ENCODE data around the gene KRTAP5-3.

The KRTAP5-3 gene

GRCh38 chr11:1643146-1643690, 35.0 kb upstream of the KRTAP5-3 start:
- DNase-seq (ENCODE audit: low read depth): no peak

DNA sequence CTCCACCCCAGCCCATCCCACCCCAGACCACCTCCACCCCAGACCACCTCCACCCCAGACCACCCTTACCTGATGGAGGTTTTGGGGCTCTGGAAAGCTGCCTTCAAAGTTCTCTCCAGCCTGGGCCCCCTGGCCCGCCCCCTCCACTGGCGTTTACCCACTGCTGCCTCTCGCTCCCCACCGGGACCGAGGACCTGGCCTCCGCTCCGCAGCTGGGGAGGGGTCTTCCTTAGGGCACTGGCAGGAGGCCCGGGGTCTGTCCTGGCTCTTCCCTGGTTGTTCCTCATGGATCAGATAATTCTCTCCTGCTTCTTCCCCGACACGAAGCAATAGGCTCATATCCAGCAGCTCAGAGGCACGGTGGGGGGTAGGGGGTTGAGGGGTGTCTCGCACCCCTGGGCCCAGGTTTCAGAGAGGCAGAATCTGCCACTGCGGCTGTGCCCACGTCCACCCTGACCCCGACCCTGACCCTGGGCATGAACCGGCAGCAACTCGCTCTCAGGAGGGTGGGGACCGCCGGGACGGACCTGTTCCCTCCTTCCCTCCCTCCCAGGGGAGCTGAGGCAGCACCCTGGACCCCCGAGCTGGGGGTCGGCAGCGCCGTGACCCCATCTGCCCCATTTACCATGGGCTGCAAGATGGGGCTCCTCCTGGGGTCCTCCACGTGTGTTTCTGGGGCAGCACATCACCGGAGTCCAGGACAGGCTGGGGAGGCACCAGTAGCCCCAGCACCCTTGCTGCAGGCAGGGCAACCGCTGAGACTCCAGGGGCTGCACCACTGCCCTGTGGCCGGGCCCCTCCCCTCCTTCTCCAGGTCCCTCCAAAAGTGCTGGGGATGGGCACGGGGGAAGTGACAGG, 34.3 kb upstream of the KRTAP5-3 start:
- no peak for DNase-seq (ENCODE audit: low read depth)

DNA sequence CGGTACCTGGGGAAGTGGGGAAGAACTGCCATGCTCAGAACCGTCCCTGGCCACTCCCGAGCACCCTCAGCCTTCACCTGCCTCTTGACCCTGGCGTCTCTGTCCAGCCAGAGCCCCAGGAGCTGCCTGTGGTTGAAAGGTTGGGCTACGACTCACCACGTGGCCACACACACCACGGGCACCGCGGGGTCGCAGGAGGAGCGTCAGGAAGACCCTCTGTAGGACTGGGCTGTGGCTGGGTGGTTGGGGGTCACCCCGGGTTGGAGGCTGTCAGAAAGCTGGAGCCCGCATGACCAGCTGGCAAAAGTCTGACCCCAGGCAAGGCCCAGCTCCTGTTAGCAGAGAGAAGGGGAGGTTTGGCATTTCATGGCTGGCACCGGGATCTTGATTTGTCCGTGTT, 32.8 kb upstream of the KRTAP5-3 start:
- DNase-seq (ENCODE audit: low read depth): no peak

- DNase-seq (ENCODE audit: low read depth): no peak
These were observed 32.0 kb upstream of the KRTAP5-3 start for GRCh38 chr11:1640076-1640946.

DNA sequence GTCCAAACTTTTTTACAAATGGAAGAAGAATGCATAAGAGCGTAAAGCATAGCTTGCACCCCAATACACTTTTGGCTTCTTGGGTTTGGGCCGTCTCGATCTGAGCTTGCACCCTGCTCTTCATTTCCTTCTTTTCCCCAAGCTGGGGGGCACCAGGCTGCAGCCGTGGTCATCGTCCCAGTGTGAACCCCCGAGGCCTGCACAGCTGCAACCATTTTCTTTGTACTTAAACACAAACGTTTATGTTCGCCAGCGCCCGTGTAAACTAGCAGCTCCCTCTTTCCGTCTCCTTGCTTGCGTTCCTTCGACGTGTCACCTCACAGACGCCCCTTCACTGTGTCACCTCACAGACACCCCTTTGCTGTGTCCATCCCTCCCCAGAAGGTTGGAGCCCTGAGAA, 31.4 kb upstream of the KRTAP5-3 start:
- DNase-seq (ENCODE audit: low read depth): no peak

DNA sequence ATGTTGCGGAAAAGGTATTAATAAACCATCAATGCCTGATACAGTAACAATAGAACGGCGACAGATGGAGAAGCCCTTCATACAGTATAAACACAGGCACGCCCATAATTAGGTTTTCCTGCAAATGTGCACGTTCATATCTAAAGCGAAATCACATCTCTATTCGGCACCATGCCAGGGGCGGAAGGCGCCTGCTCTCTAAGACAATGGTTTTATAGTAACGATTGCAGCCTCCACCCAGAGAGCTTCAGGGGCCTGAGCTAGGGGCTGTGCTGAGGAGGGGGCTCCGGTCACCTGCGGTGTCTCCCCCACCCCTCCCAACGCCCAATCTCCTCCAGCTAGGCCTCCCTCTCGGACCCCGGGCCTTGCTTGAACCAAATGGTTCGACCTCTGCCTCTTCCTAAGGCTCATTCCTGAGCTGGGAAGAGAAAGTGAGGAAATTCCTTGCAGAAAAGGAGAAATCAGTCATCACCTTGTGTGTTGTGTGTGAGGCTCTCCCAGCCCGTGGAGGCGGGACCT, 30.9 kb upstream of the KRTAP5-3 start:
- DNase-seq (ENCODE audit: low read depth): no peak

GRCh38 chr11:1638344-1638743, 30.1 kb upstream of the KRTAP5-3 start:
- DNase-seq (ENCODE audit: low read depth): no peak

DNA sequence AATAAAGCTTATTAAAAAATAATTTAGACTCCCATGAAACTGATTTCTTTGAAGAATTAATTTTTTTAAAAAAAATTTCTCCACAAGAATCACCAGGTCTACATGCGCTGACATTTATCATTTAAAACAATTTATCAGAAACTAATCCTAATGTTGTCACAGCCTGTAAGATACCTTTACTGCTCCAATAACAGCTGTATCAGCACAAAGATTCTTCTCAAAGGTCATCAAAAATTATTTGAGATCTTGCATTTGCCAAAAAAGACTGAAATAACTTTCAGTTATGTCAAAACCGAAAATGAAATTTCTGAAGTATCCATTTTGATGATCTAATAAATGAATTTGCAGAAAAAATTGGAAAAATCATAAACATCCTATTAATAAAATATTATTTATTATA, 29.4 kb upstream of the KRTAP5-3 start:
- no peak for DNase-seq (ENCODE audit: low read depth)

DNA sequence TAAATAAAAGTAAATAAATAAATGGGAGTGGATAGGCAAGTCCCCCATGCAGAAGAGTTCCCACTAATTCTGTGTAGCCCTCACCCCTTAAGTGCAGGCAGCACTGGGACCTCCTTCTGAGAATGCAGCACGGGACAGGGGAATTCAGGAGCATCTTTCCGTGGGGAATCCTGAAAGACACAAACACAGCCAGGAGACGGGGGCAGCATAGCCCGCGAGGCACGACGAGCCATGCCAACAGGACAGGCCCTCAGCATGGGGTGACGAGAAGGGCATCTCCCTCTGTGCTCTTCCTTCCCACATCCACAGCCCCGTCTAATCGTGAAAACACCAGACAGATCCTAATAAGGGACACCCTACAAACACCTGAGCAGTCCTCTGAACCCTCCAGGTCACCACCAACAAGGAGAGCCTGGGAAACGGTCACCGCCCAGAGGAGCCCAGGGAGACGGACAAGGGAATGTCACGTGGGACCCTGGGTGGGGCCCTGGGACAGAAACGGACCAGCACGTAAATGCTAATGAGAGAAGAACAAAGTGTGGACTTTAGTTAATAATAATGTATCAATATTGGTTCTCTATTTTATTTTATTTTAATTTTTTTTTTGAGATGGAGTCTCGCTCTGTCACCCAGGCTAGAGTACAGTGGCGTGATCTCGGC, 28.2 kb upstream of the KRTAP5-3 start:
- DNase-seq (ENCODE audit: low read depth): no peak

DNA sequence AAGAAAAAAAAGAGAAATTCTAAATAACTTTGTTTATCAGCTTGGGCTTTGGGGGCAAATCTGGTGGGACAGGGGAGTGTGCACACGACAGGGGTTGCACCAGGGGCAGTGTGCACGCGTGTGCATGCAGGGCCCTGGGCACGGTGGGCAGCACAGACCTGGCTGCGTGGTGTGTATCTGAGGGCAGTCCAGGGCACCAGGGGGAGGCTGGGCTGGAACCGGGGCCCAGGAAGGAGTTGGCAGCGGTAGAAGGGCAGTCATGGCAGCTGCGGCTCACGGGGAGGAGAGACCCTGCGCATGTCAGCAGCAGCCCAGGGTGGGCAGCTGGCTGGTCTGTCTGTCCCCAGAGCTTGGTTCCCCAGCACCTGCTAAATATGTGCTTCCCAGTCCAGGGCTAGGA, 25.6 kb upstream of the KRTAP5-3 start:
- DNase-seq (ENCODE audit: low read depth): no peak

DNA sequence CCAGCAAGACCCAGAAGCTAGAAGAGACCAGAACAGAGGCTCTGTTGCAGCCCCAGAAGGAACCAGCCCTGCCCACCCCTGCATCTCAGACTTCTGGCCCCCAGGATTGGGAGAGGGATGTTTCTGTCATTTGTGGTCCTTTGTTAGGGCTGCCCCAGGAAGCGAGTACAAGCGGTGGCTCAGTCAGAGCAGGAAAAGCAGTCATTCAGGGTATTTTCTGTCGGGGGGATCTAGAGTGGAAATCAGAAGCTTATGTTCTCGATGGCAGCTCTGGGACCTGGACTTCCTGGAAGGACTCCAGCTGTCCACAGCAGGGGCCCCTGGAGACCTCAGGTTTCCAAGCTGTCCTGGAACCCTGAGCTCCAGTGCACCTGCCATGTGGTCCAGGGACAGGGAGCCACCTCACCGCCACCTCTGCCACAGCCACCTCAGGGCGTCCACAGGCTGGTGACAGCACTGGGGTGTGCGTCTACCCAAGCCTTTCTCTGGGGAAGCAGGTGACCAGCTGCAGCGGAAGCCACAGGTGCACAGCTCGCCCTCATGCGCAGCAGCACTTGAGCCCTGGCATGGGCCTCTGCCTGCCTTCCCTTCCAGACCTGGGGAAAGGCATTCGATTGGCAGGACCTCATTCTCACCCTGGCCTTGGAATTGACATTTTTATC, 23.9 kb upstream of the KRTAP5-3 start:
- DNase-seq (ENCODE audit: low read depth): no peak

GRCh38 chr11:1631066-1631568, 22.9 kb upstream of the KRTAP5-3 start:
- no peak for DNase-seq (ENCODE audit: low read depth)

DNA sequence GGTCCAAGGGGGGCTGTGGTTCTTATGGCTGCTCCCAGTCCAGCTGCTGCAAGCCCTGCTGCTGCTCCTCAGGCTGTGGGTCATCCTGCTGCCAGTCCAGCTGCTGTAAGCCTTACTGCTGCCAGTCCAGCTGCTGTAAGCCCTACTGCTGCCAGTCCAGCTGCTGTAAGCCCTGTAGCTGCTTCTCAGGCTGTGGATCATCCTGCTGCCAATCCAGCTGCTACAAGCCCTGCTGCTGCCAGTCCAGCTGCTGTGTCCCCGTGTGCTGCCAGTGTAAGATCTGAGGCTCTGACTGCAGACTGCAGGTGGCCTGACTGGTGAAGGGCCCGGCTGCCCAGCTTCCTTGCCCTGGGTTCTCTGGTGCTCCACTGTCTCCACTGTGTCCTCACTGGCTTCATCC, 22.0 kb upstream of the KRTAP5-3 start:
- DNase-seq (ENCODE audit: low read depth): no peak

DNA sequence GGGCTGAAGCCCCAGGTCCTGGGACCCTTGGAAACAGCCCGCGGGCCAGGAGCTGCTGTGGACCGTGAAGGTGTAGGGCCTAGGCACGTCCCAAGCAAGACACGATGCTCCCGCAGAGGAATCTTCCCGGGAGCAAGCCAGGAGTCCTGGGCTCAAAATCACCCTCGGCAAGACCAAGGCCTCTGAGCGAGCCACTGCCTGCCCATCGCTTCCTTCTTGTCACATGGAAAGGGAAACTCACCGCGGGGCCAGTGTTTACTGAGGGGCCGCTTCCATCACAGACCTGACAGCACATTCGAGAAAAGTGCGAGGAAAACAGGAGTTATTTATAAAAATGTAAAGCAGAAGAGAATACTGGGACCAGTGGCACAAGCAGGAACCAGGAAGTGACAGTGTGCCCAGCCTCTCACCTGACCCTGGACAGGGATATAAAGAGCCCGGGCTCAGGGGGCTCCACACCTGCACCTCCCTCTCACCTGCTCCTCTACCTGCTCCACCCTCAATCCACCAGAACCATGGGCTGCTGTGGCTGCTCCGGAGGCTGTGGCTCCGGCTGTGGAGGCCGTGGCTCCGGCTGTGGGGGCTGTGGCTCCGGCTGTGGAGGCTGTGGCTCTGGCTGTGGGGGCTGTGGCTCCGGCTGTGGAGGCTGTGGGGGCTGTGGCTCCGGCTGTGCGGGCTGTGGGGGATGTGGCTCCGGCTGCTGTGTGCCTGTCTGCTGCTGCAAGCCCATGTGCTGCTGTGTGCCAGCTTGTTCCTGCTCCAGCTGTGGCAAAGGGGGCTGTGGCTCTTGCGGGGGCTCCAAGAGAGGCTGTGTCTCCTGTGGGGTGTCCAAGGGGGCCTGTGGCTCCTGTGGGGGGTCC, 21.3 kb upstream of the KRTAP5-3 start, which contains the start of gene KRTAP5-5:
Gene KRTAP5-5, plus strand, starts transcription at position 450 of the 860 bp plus-strand sequence. Its CDS starts 66 bp downstream, at position 516.
- DNase-seq (ENCODE audit: low read depth): no peak

GRCh38 chr11:1628506-1629325, 20.5 kb upstream of the KRTAP5-3 start:
- no peak for DNase-seq (ENCODE audit: low read depth)

DNA sequence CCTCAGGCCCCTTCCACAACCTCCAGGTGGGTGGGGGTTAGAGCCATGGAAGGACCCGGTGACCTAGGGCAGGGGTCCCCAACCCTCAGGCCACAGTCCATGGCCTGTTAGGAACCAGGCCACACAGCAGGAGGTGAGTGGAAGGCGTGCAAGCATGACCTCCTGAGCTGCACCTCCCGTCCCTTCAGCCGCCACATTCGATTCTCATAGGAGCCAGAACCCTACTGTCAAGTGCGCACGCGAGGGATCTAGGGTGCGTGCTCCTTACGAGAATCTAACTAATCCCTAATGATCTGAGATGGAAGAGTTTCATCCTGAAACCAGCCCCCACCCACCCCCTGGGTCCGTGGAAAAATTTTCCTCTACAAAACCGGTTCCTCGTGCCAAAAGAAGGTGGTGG, 17.3 kb upstream of the KRTAP5-3 start:
- no peak for DNase-seq (ENCODE audit: low read depth)

- no peak for DNase-seq (ENCODE audit: low read depth)
These were observed 16.4 kb upstream of the KRTAP5-3 start for GRCh38 chr11:1624621-1625020.

DNA sequence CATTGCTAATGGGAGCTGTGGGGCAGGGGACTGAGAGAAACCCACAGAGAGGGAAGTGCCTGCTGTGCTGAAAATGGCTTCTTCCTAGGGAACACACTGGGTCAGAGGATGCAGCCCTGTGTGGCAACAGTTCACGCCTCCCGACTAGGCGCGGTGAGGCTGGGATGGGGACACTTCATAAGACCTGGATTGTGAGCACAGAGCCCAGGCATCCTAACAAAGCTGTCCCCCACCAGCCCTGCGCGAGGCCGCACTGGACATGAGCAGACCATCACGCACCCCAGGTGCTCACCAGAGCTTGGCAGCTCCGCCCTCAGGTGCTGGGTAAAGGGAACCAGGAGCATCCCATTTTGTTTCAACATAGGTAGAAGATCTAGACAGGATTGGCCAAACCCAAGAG, 15.5 kb upstream of the KRTAP5-3 start:
- DNase-seq (ENCODE audit: low read depth): no peak

- no peak for DNase-seq (ENCODE audit: low read depth)
These were observed 13.8 kb upstream of the KRTAP5-3 start, which contains the start of gene KRTAP5-4 for GRCh38 chr11:1622086-1622485. Gene KRTAP5-4, minus strand, starts transcription at chr11:1622138. Its CDS starts 45 bp downstream, at chr11:1622093.
